Colonic mucosa (tissue), 4 donors: ENCODE results near the gene RTN4R. TPM values are rescaled to one million over a fixed set of nuclear protein-coding genes. Genes with fewer than 3 reads are reported as not detected.

ENCODE experiments used
- DNase-seq: peaks from one replicate; pipeline ENCODE4 v3.0.0-alpha.2; 2020
- H3K27ac ChIP-seq: fragments of 200-600 bp; one replicate; pipeline ENCODE4 v1.8.0; 2021
- H3K27me3 ChIP-seq: fragments of 200-600 bp; one replicate; pipeline ENCODE4 v1.8.0; 2021
- H3K36me3 ChIP-seq: fragments of 200-600 bp; one replicate; pipeline ENCODE4 v1.8.0; 2021
- H3K4me1 ChIP-seq: fragments of 200-600 bp; one replicate; pipeline ENCODE4 v1.8.0; 2021; ENCODE audit warnings: mild to moderate bottlenecking
- H3K4me3 ChIP-seq: fragments of 200-600 bp; one replicate; pipeline ENCODE4 v1.8.0; 2021
- H3K9ac ChIP-seq, 2 donors: one replicate each; pipeline ENCODE4 v1.7.0; 2013; ENCODE audit warnings: control low read depth in 2 of 2, low read depth in 2 of 2, low read length in 2 of 2
- H3K9me3 ChIP-seq: fragments of 200-600 bp; one replicate; pipeline ENCODE4 v1.8.0; 2021
- CTCF ChIP-seq: fragments of 200-600 bp; IDR thresholded peaks from one replicate; pipeline ENCODE4 v1.8.0; 2022; ENCODE audit warnings: antibody characterized with exemption, mild to moderate bottlenecking
- intact Hi-C: fragments of 100-400 bp; cut with DNase I; formaldehyde crosslinking; loops from one replicate; pipeline ENCODE4 v1.14.1; 2022
- total RNA-seq, 2 donors: library from RNA; stranded (reverse); fragmentation: NEBNext Ultra II Directional in 1 of 2; extraction: Animal tissue kit (Norgen Biotek cat#: 25700) in 1 of 2; gene quantifications; one replicate each; pipeline ENCODE4 v1.2.1, GENCODE V29; 2021
- donor health status: healthy.
- donor health status: DM: no; HTN: no; CAD: no.
- donor health status: DM: no; HTN: no; CAD: no.

Gene RTN4R
- total RNA-seq, 2 donors from 2014 or later = 6.1 to 8.5 TPM

GRCh38 chr22:20302438-20303228 lies 34.5 kb upstream of the RTN4R start:
- Histone ChIP-seq H3K9ac (no peak overlapping the region), H3K9me3 (no peaks in the 10 kb centered on the region), H3K27ac (no peak overlapping the region), H3K36me3 (no peaks in the 10 kb centered on the region), H3K4me1 (peaks cover 4% of the 10 kb centered on the region), H3K27me3 (peaks cover 9% of the 10 kb centered on the region), H3K4me3 (no peak overlapping the region)
- no peak for TF ChIP-seq CTCF
- intact Hi-C loops = no loop called here
- no peak for DNase-seq

- intact Hi-C loops = no loop called here
- Histone ChIP-seq H3K4me3 (peak overlapping the region; percentile 52), H3K4me1 (peaks cover 4% of the 10 kb centered on the region), H3K36me3 (no peaks in the 10 kb centered on the region), H3K27me3 (peaks cover 9% of the 10 kb centered on the region), H3K9me3 (no peaks in the 10 kb centered on the region), H3K9ac (no peak overlapping the region), H3K27ac (no peak overlapping the region)
- TF ChIP-seq CTCF = no peak
- no peak for DNase-seq
Measured at GRCh38 chr22:20299746-20300136, 31.6 kb upstream of the RTN4R start.

GRCh38 chr22:20298803-20299745 lies 31.0 kb upstream of the RTN4R start:
- H3K4me1 ChIP-seq = peaks cover 4% of the 10 kb centered on the region
- H3K4me3 ChIP-seq = peak overlapping the region; percentile 52
- H3K9ac ChIP-seq = peak overlapping the region in 1 of 2 donors; percentile 24
- peaks cover 9% of the 10 kb centered on the region for H3K27me3 ChIP-seq
- H3K9me3 ChIP-seq = no peaks in the 10 kb centered on the region
- no peaks in the 10 kb centered on the region for H3K36me3 ChIP-seq
- DNase-seq = peak; percentile 91
- TF ChIP-seq CTCF = no peak
- intact Hi-C loops = no loop called here
- H3K27ac ChIP-seq = no peak overlapping the region

- TF ChIP-seq CTCF = no peak
- Histone ChIP-seq H3K4me1 (peaks cover 4% of the 10 kb centered on the region), H3K9ac (peak overlapping the region in 1 of 2 donors; percentile 24), H3K36me3 (no peaks in the 10 kb centered on the region), H3K9me3 (no peaks in the 10 kb centered on the region), H3K27ac (no peak overlapping the region), H3K27me3 (peaks cover 9% of the 10 kb centered on the region), H3K4me3 (peak overlapping the region; percentile 52)
- intact Hi-C loops = no loop called here
- DNase-seq = no peak
Measured at GRCh38 chr22:20298110-20298802, 30.1 kb upstream of the RTN4R start.
